Hepatocyte (in vitro differentiated cells): ENCODE results near the gene PRDX5. TPM values are rescaled to one million over a fixed set of nuclear protein-coding genes. Genes with fewer than 3 reads are reported as not detected.

Experiments
- DNase-seq: peaks from one replicate; pipeline ENCODE4 v3.0.0-alpha.2; 2016; ENCODE audit warnings: low spot score
- H2AFZ ChIP-seq: fragments of 200-600 bp; sonication (generic); 2 replicates; pipeline ENCODE4 v1.6.0; 2016; ENCODE audit warnings: antibody characterized with exemption, mild to moderate bottlenecking
- H3K27ac ChIP-seq: fragments of 200-600 bp; sonication (generic); 2 replicates; pipeline ENCODE4 v1.5.1; 2016; ENCODE audit warnings: mild to moderate bottlenecking
- H3K27me3 ChIP-seq: fragments of 200-600 bp; sonication (generic); 2 replicates; pipeline ENCODE4 v1.6.1; 2016
- H3K36me3 ChIP-seq: fragments of 200-600 bp; sonication (generic); replicated peaks from 2 replicates; pipeline ENCODE4 v1.5.1; 2016; ENCODE audit warnings: low read depth; ENCODE audit not compliant: insufficient read depth
- H3K4me1 ChIP-seq: fragments of 200-600 bp; sonication (generic); 2 replicates; pipeline ENCODE4 v1.5.1; 2016; ENCODE audit warnings: mild to moderate bottlenecking, moderate library complexity; ENCODE audit not compliant: insufficient read depth
- H3K4me2 ChIP-seq: fragments of 200-600 bp; sonication (generic); 2 replicates; pipeline ENCODE4 v1.6.0; 2016
- H3K4me3 ChIP-seq: fragments of 200-600 bp; sonication (generic); 2 replicates; pipeline ENCODE4 v1.5.1; 2016; ENCODE audit warnings: mild to moderate bottlenecking
- H3K79me2 ChIP-seq: fragments of 200-600 bp; sonication (generic); 2 replicates; pipeline ENCODE4 v1.6.0; 2017; ENCODE audit warnings: mild to moderate bottlenecking
- H3K9me2 ChIP-seq: fragments of 200-600 bp; sonication (generic); replicated peaks from 2 replicates; pipeline ENCODE4 v1.6.0; 2017; ENCODE audit warnings: mild to moderate bottlenecking; ENCODE audit not compliant: insufficient read depth
- H3K9me3 ChIP-seq: fragments of 200-600 bp; sonication (generic); 2 replicates; pipeline ENCODE4 v1.5.1; 2016; ENCODE audit warnings: low read depth, mild to moderate bottlenecking
- H4K20me1 ChIP-seq: fragments of 200-600 bp; sonication (generic); 2 replicates; pipeline ENCODE4 v1.6.0; 2016; ENCODE audit warnings: mild to moderate bottlenecking; ENCODE audit not compliant: insufficient read depth, poor library complexity, severe bottlenecking
- EZH2 ChIP-seq: fragments of 200-600 bp; sonication (generic); IDR thresholded peaks from 2 replicates; pipeline ENCODE4 v1.6.1; 2016; ENCODE audit warnings: antibody characterized with exemption, mild to moderate bottlenecking, borderline replicate concordance
- EZH2phosphoT487 ChIP-seq: fragments of 200-600 bp; sonication (generic); IDR thresholded peaks from one replicate; pipeline ENCODE4 v1.6.1; 2018; ENCODE audit warnings: antibody characterized with exemption, mild to moderate bottlenecking, low read depth, moderate library complexity; ENCODE audit not compliant: unreplicated experiment, severe bottlenecking
- WGBS: methylation state at CpG from one replicate; pipeline ENCODE4 v1.1.6; 2016; ENCODE audit warnings: low lambda C conversion rate; ENCODE audit errors: missing lambda C conversion rate; 5-methylcytosine and 5-hydroxymethylcytosine counted together
- polyA plus RNA-seq: library from polyadenylated mRNA; unstranded; fragments of >200 nt; fragmentation: Nextera tagmentation; extraction: Ambion mirVana; gene quantifications from 2 replicates; pipeline ENCODE4 v1.2.1, GENCODE V29; 2016
- total RNA-seq: library from RNA; depleted of rRNA; stranded (reverse); fragments of >200 nt; gene quantifications from 2 replicates; pipeline ENCODE4 v1.2.3, GENCODE V29; 2014
- TF ChIP-seq, protein P1 (sequence below): fragments of 200-600 bp; sonication (generic); IDR thresholded peaks from 2 replicates; pipeline ENCODE4 v1.5.1; 2016; ENCODE audit warnings: antibody characterized with exemption, mild to moderate bottlenecking; ENCODE audit not compliant: poor library complexity

PRDX5 gene
- total and polyA plus RNA-seq, 2 experiments from 2014 or later, result 267 to 517 TPM

DNA sequence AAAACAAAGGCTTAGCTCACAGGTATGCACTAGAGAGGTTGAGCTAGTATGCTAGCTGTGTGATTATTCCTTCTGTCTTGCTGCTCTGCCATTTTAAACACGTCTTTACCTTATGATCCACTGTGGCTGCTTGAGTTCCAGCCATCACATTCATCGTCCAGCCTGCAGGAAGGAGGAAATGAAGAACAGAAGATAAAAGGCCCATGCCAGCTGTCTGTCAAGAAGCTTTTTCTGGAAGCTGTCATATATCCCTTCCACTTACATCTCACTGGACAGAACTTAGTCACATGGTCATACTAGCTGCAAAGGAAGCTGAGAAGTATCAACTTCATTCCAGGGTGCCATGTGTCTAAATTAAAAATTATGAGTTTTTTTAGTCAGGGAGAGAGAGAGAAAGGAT, 9.5 kb downstream of the PRDX5 start:
- WGBS, result 83% methylated on average over 2 of the region's 2 CpGs
- Histone ChIP-seq H3K4me2 (no peak overlapping the region), H3K79me2 (no peaks in the 10 kb centered on the region), H3K4me3 (no peak overlapping the region), H3K4me1 (no peaks in the 10 kb centered on the region), H3K27me3 (no peaks in the 10 kb centered on the region), H2AFZ (no peak overlapping the region), H3K9me2 (no peaks in the 10 kb centered on the region), H4K20me1 (no peaks in the 10 kb centered on the region), H3K36me3 (no peaks in the 10 kb centered on the region), H3K9me3 (no peaks in the 10 kb centered on the region), H3K27ac (no peak overlapping the region)
- TF ChIP-seq EZH2phosphoT487 (no peak), EZH2 (no peak)
- TF ChIP-seq, protein P1, sequence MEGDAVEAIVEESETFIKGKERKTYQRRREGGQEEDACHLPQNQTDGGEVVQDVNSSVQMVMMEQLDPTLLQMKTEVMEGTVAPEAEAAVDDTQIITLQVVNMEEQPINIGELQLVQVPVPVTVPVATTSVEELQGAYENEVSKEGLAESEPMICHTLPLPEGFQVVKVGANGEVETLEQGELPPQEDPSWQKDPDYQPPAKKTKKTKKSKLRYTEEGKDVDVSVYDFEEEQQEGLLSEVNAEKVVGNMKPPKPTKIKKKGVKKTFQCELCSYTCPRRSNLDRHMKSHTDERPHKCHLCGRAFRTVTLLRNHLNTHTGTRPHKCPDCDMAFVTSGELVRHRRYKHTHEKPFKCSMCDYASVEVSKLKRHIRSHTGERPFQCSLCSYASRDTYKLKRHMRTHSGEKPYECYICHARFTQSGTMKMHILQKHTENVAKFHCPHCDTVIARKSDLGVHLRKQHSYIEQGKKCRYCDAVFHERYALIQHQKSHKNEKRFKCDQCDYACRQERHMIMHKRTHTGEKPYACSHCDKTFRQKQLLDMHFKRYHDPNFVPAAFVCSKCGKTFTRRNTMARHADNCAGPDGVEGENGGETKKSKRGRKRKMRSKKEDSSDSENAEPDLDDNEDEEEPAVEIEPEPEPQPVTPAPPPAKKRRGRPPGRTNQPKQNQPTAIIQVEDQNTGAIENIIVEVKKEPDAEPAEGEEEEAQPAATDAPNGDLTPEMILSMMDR, result no peak
- DNase-seq, result no peak

DNA sequence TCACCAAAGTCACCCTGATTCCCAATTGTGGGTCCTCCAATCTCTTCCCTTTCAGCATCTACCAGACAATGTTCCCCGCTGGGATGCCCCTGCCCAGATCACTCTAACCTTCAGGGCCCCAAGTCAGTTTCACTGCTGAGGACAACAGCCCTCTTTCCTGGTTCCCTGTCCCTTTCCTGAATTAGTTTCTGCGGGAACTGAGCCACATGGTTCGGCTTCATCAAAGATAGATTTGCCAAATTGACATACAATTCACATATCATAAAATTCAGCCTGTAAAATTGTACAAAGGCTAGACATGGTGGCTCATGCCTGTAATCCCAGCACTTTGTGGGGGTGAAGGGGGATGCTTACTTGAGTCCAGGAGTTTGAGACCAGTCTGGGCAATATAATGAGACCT, 10.1 kb downstream of the PRDX5 start:
- Histone ChIP-seq H3K79me2 (no peaks in the 10 kb centered on the region), H3K4me2 (no peak overlapping the region), H2AFZ (no peak overlapping the region), H3K36me3 (no peaks in the 10 kb centered on the region), H3K27ac (no peak overlapping the region), H4K20me1 (no peaks in the 10 kb centered on the region), H3K9me3 (no peaks in the 10 kb centered on the region), H3K4me1 (no peaks in the 10 kb centered on the region), H3K27me3 (no peaks in the 10 kb centered on the region), H3K4me3 (no peak overlapping the region), H3K9me2 (no peaks in the 10 kb centered on the region)
- TF ChIP-seq, protein P1, result no peak
- TF ChIP-seq EZH2 (no peak), EZH2phosphoT487 (no peak)
- 86% methylated on average over 3 of the region's 3 CpGs for WGBS
- no peak for DNase-seq

DNA sequence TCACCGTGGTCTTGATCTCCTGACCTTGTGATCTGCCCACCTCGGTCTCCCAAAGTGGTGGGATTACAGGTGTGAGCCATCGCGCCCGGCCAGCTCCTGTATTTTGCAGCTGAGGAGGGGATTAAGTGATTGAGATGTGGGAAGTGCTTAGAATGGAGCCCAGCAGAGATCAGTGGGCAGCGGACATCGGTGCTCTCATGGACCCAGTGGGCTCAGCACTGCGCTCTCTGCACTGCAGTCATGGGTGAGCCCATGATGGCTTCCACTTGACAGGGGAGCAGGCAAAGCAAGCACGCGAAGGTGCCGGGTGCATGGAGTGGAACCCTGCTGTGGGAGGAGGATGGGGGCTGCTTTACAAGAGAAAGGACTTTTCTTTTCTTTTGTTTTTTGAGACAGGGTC, 13.0 kb downstream of the PRDX5 start:
- no peak overlapping the region for H3K4me2 ChIP-seq

More for the DNA sequence above, 13.0 kb downstream of the PRDX5 start:
- no peak overlapping the region for H3K4me3 ChIP-seq
- no peaks in the 10 kb centered on the region for H3K36me3 ChIP-seq
- no peak overlapping the region for H2AFZ ChIP-seq
- no peaks in the 10 kb centered on the region for H3K27me3 ChIP-seq
- no peaks in the 10 kb centered on the region for H3K9me2 ChIP-seq
- TF ChIP-seq, protein P1, result no peak
- TF ChIP-seq EZH2phosphoT487 (no peak), EZH2 (no peak)
- H3K27ac ChIP-seq, result no peak overlapping the region
- H3K79me2 ChIP-seq, result no peaks in the 10 kb centered on the region
- H3K9me3 ChIP-seq, result no peaks in the 10 kb centered on the region
- H4K20me1 ChIP-seq, result no peaks in the 10 kb centered on the region
- DNase-seq, result no peak
- 83% methylated on average over 11 of the region's 11 CpGs for WGBS
- H3K4me1 ChIP-seq, result peaks cover 5% of the 10 kb centered on the region
